Brain microvascular endothelial cell (primary cell): ENCODE data around the gene MED13L.
A peak's percentile ranks its signal among the peaks of the same experiment; 100 is the strongest.

ENCODE experiments used
- DNase-seq: peaks from one replicate; pipeline ENCODE4 v3.0.0-alpha.2; 2020
- H3K27ac ChIP-seq: fragments of 250-450 bp; sonication (Bioruptor Pico); 2 replicates; pipeline ENCODE4 v1.5.1; 2020; ENCODE audit warnings: mild to moderate bottlenecking, moderate library complexity
- H3K27me3 ChIP-seq: fragments of 250-450 bp; sonication (Bioruptor Pico); replicated peaks from 2 replicates; pipeline ENCODE4 v1.5.1; 2020; ENCODE audit warnings: mild to moderate bottlenecking
- H3K36me3 ChIP-seq: fragments of 250-450 bp; sonication (Bioruptor Pico); replicated peaks from 2 replicates; pipeline ENCODE4 v1.5.1; 2020; ENCODE audit warnings: mild to moderate bottlenecking
- H3K4me3 ChIP-seq: 2 replicates; pipeline ENCODE4 v1.5.1; 2011; ENCODE audit warnings: low read depth, mild to moderate bottlenecking, control low read depth, low read length, moderate library complexity
- in situ Hi-C: cut with HindIII; loops from 2 replicates; pipeline ENCODE4 v1.10.0; 2017; ENCODE audit warnings: low sequenced_read_pairs, low pct_ligation_motif_present
- TF ChIP-seq, protein P1 (sequence below): IDR thresholded peaks from 2 replicates; pipeline ENCODE4 v1.5.1; 2011; ENCODE audit warnings: low read depth, mild to moderate bottlenecking, moderate library complexity, low read length, control low read depth, inconsistent platforms; ENCODE audit errors: missing control alignments

Gene MED13L

DNA sequence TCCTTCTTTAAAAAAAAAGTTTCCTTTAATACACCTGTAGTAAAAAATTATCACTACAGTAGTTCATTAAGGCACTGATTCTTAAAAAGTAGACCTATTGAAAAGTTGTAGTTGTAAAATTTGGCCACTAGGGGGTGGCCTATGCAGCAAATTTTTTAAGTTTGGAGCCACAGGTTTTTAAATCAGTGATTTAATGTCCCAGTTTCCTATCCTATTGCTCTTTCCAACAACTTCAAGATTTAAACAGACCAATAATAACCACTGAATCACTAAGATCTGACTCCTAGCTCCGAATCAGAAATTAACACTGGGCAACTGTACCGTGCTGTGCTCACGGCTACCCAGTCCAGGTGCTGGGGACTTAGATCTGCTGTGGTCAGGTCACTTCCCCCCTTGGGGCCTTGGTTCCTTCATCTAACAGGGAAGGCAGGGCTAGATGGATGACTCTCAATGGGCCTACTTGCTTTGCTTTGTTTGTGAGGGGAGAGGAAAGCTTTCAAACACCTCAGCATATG is 279.3 kb downstream of the MED13L start:
- Histone ChIP-seq H3K27ac (no peak overlapping the region), H3K4me3 (no peak overlapping the region), H3K27me3 (no peaks in the 10 kb centered on the region), H3K36me3 (peaks cover 22% of the 10 kb centered on the region)
- TF ChIP-seq, protein P1, sequence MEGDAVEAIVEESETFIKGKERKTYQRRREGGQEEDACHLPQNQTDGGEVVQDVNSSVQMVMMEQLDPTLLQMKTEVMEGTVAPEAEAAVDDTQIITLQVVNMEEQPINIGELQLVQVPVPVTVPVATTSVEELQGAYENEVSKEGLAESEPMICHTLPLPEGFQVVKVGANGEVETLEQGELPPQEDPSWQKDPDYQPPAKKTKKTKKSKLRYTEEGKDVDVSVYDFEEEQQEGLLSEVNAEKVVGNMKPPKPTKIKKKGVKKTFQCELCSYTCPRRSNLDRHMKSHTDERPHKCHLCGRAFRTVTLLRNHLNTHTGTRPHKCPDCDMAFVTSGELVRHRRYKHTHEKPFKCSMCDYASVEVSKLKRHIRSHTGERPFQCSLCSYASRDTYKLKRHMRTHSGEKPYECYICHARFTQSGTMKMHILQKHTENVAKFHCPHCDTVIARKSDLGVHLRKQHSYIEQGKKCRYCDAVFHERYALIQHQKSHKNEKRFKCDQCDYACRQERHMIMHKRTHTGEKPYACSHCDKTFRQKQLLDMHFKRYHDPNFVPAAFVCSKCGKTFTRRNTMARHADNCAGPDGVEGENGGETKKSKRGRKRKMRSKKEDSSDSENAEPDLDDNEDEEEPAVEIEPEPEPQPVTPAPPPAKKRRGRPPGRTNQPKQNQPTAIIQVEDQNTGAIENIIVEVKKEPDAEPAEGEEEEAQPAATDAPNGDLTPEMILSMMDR: peak; percentile 59
- in situ Hi-C loops: no loop called here
- peak; percentile 33 for DNase-seq

GRCh38 chr12:115993737-115994136 is 283.8 kb downstream of the MED13L start:
- H3K4me3 ChIP-seq: no peak overlapping the region
- peaks cover 31% of the 10 kb centered on the region for H3K36me3 ChIP-seq
- no peak for DNase-seq
- in situ Hi-C loops: no loop called here
- no peaks in the 10 kb centered on the region for H3K27me3 ChIP-seq
- H3K27ac ChIP-seq: no peak overlapping the region
- TF ChIP-seq, protein P1: no peak

- H3K27me3 ChIP-seq: no peaks in the 10 kb centered on the region
- no peak overlapping the region for H3K27ac ChIP-seq
- H3K4me3 ChIP-seq: no peak overlapping the region
- no peak for DNase-seq
- TF ChIP-seq, protein P1: no peak
- peaks cover 30% of the 10 kb centered on the region for H3K36me3 ChIP-seq
- in situ Hi-C loops: no loop called here
Measured at GRCh38 chr12:115990241-115990640, 287.3 kb downstream of the MED13L start.

- Histone ChIP-seq H3K27ac (no peak overlapping the region), H3K4me3 (no peak overlapping the region), H3K27me3 (no peaks in the 10 kb centered on the region), H3K36me3 (peaks cover 24% of the 10 kb centered on the region)
- TF ChIP-seq, protein P1: no peak
- DNase-seq: no peak
- in situ Hi-C loops: no loop called here
Measured at GRCh38 chr12:115988625-115989563, 288.6 kb downstream of the MED13L start.

DNA sequence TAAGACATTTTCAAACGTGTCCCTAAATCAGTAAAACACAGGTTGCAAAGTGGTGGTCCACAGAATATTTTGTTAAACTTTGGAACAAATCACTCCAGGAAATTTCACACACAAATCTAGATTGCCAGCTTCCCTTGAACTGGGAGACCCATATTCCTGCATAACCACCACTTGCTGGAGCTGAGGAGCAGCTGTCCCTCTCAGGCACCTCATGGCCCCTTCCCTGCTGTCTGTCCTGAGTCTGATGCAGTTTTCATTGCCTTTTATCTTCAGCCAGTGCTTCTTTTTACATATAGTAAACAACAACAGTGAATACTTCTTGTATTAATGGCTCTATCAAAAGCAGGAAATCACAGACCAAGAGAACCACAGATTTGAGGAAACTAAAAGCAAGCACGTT is 289.3 kb downstream of the MED13L start:
- Histone ChIP-seq H3K27me3 (no peaks in the 10 kb centered on the region), H3K27ac (no peak overlapping the region), H3K36me3 (peaks cover 27% of the 10 kb centered on the region), H3K4me3 (no peak overlapping the region)
- TF ChIP-seq, protein P1: no peak
- no peak for DNase-seq
- in situ Hi-C loops: no loop called here
